Effector CD4-positive, alpha-beta T cell (primary cell): ENCODE data around the gene CHMP3.

Experiments
- DNase-seq: peaks from one replicate; pipeline ENCODE4 v3.0.0-alpha.2; 2020

Gene CHMP3

DNA sequence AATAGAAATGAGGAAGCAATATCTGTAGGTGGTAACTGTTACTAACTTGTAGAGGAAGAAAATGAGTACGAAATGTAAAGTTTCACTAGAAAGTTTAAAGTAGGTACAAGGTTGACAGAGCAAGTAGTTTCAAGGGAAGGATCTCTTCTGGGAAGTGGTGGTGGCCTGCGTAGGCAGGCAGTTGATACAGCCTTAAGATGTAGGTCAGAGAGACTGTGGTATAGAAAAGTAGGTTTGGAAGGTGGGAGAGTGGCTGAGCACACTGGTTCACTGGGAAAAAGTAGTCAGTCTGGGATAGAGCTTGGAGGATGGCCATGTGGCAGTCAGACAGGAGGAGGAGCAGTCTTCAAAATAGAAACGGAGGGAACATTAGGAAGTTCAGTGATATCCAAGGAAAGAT, 98.6 kb downstream of the CHMP3 start:
- DNase-seq = no peak

DNA sequence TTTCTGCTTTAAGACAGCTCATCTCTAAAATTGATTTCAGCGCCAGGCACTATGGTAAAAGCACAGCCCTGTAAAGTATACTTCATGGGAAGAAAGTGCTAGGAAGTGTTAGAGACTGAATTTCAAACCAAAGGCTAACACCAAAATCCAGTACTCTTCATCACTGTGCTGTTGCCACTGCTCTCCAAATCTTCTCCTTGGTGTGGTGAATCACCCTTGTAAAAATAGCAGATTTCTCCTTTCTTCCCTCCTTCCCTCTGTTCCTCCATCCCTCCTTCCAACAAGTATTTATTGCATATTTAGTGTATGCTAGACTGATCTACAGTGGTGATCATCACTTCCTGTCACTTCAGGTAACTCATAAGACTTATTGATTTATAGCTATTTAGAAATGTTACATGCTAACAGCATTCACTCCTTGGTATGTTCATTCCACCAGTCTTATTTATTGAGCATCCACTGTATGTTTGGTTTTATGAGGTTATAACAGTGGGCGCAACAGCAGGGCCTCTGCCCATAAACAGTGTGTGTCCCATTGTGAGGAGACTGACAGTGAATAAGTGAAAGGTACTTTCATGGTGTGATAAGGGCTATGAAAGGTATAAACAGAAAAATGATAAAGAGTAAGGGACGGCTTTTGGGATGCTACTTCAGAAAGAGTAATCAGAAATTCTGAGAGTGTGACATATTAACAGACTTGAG, 102.0 kb downstream of the CHMP3 start:
- DNase-seq = no peak

- no peak for DNase-seq
These were observed 108.1 kb downstream of the CHMP3 start for GRCh38 chr2:86455181-86455580.

- DNase-seq = no peak
These were observed 109.0 kb downstream of the CHMP3 start for GRCh38 chr2:86454238-86454637.

DNA sequence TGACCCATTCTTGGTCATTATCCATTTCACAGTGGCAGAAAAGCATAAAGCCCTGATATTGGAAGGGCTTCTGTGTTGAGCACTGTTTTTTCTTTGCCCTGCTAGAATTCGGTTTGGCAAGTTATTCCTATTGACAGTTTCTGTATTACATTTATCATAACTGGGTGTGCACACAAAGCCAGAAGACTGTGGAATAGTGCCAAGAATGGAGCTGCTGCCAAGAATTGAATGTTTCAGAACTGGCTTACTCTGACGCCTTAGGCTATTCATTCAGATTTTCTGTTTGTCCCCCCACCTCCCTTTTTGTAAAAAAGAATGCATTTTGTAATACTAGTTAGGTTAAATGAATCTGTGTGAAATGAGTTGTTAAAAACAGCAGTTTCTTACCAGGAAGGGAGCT, 109.4 kb downstream of the CHMP3 start:
- no peak for DNase-seq
